Measurements from ENCODE around the gene PPP1R37. TPM values are rescaled to one million over a fixed set of nuclear protein-coding genes. Genes with fewer than 3 reads are reported as not detected.
"Not testable (repeated sequence)": the region's sequence is repeated elsewhere in the genome, so short reads cannot be mapped to it uniquely, and the experiment has no call there.

Gene PPP1R37
- total RNA-seq, 1 donor from 2014 or later = 19.2 TPM

DNA sequence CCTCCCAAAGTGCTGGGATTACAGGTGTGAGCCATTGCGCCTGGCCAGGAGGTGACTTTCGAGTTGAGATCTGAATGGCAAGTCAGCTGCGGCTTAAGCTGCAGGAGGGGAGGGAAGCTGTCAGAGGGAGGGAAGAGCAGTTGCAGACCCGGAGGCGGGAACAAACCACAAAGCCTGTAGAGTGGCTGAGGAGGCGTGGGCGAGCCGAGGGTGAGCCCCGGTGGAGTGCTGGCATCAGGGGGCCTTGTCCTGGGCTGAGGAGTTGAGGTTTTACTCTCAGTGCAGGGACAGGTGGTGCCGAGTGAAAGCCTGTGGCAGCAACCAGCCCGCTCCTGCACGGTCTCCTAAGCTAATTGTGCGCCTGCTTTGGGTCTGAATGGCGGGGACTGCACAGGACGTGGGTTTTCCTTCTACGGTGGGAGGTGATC lies 24.2 kb downstream of the PPP1R37 start:
- TF ChIP-seq, protein P1, sequence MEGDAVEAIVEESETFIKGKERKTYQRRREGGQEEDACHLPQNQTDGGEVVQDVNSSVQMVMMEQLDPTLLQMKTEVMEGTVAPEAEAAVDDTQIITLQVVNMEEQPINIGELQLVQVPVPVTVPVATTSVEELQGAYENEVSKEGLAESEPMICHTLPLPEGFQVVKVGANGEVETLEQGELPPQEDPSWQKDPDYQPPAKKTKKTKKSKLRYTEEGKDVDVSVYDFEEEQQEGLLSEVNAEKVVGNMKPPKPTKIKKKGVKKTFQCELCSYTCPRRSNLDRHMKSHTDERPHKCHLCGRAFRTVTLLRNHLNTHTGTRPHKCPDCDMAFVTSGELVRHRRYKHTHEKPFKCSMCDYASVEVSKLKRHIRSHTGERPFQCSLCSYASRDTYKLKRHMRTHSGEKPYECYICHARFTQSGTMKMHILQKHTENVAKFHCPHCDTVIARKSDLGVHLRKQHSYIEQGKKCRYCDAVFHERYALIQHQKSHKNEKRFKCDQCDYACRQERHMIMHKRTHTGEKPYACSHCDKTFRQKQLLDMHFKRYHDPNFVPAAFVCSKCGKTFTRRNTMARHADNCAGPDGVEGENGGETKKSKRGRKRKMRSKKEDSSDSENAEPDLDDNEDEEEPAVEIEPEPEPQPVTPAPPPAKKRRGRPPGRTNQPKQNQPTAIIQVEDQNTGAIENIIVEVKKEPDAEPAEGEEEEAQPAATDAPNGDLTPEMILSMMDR (IDR thresholded peaks at IDR 0.05; ENCODE audit: insufficient read depth, low read length, severe bottlenecking) = no peak
- DNase-seq (ENCODE audit: low read depth) = no peak
- no peak for FAIRE-seq
- Histone ChIP-seq H3K36me3 (ENCODE audit: control insufficient read depth, insufficient read depth, low read length) (peaks cover 1% of the 10 kb centered on the region), H3K4me3 (ENCODE audit: low read depth, low read length) (no peak overlapping the region), H3K27me3 (ENCODE audit: control insufficient read depth, insufficient read depth, low read length) (no peaks in the 10 kb centered on the region)

DNA sequence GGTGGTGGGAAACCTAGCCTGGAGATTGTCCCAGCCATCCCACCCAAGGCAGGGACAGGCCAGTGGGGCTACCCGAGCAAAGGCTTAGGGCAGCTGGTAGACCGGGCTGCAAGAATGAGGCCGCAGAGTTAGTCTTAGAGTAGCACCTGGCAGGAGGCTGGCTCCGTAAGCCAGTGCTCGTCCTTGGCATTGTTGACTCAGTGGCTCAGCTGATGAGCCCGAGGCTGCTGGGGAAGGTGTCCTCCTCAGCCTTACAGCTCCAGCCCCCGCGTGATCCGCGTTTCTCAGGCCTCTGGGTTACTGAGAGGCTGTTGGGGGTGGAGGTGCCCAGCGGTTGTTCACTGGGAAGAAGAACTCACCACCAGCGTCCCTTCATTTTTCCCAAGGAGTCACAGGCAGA lies 24.7 kb downstream of the PPP1R37 start:
- DNase-seq (ENCODE audit: low read depth) = no peak
- FAIRE-seq = no peak
- H3K4me3 ChIP-seq (ENCODE audit: low read depth, low read length) = no peak overlapping the region

DNA sequence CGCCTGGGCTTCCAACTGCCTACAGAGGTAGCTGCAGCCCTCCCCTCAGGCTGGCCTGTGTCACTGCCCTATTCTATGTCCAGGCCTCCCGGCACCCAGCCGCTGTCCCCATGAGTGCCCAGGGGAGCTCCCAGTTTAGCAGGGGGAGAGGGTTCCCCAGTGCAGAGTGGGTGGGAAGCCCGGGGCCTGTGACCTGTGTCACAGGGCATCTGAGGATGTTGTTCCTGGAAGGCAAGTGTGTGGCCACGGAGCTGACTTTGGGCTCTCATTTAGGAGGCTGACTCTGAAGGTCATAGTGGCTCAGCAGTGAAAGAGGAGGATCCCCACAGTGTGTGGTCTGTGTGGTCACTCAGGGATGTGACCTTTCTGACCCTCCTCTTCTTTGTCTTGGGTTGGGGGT lies 25.1 kb downstream of the PPP1R37 start:
- TF ChIP-seq, protein P1 (IDR thresholded peaks at IDR 0.05; ENCODE audit: insufficient read depth, low read length, severe bottlenecking) = no peak
- H3K4me3 ChIP-seq (ENCODE audit: low read depth, low read length) = no peak overlapping the region
- peaks cover 1% of the 10 kb centered on the region for H3K36me3 ChIP-seq (ENCODE audit: control insufficient read depth, insufficient read depth, low read length)
- no peaks in the 10 kb centered on the region for H3K27me3 ChIP-seq (ENCODE audit: control insufficient read depth, insufficient read depth, low read length)
- FAIRE-seq (no peak), DNase-seq (ENCODE audit: low read depth) (no peak)

More for the DNA sequence above, 24.7 kb downstream of the PPP1R37 start:
- peaks cover 1% of the 10 kb centered on the region for H3K36me3 ChIP-seq (ENCODE audit: control insufficient read depth, insufficient read depth, low read length)
- TF ChIP-seq, protein P1 (IDR thresholded peaks at IDR 0.05; ENCODE audit: insufficient read depth, low read length, severe bottlenecking) = no peak
- no peaks in the 10 kb centered on the region for H3K27me3 ChIP-seq (ENCODE audit: control insufficient read depth, insufficient read depth, low read length)

GRCh38 chr19:45118591-45119355 lies 25.8 kb downstream of the PPP1R37 start:
- FAIRE-seq; H3K27me3 ChIP-seq (ENCODE audit: control insufficient read depth, insufficient read depth, low read length); DNase-seq (ENCODE audit: low read depth); H3K36me3 ChIP-seq (ENCODE audit: control insufficient read depth, insufficient read depth, low read length); H3K4me3 ChIP-seq (ENCODE audit: low read depth, low read length): not testable (repeated sequence)

DNA sequence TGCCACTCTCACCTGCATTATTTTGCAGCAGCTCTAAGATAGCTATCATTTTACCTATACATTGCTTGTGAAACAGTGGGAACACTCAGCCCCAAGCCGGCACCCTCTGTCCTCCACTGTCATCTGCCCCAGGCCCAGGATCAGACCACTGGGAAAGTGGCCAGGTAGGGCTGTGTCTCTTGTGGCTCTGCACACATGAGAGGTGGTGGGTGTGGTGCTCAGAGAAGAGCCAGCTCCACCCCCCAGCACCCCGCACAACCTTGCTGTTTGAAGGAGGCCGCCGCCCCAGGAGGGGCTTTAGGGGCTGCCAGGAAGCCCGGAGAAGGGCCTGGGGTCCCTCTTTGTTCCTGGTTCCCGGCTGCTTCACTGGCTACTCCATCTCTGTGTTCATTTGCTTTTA lies 26.6 kb downstream of the PPP1R37 start:
- no peak for FAIRE-seq
- peaks cover 1% of the 10 kb centered on the region for H3K36me3 ChIP-seq (ENCODE audit: control insufficient read depth, insufficient read depth, low read length)
- no peak overlapping the region for H3K4me3 ChIP-seq (ENCODE audit: low read depth, low read length)
- no peaks in the 10 kb centered on the region for H3K27me3 ChIP-seq (ENCODE audit: control insufficient read depth, insufficient read depth, low read length)
- DNase-seq (ENCODE audit: low read depth) = no peak
- TF ChIP-seq, protein P1 (IDR thresholded peaks at IDR 0.05; ENCODE audit: insufficient read depth, low read length, severe bottlenecking) = no peak

- Histone ChIP-seq H3K27me3 (ENCODE audit: control insufficient read depth, insufficient read depth, low read length) (no peaks in the 10 kb centered on the region), H3K36me3 (ENCODE audit: control insufficient read depth, insufficient read depth, low read length) (peaks cover 1% of the 10 kb centered on the region), H3K4me3 (ENCODE audit: low read depth, low read length) (no peak overlapping the region)
- FAIRE-seq (no peak), DNase-seq (ENCODE audit: low read depth) (no peak)
- TF ChIP-seq, protein P1 (IDR thresholded peaks at IDR 0.05; ENCODE audit: insufficient read depth, low read length, severe bottlenecking) = no peak
Observed at GRCh38 chr19:45121827-45122345, 28.9 kb downstream of the PPP1R37 start.
